Endothelial cell of umbilical vein (primary cell): Measurements from ENCODE around the gene PALB2. TPM values are rescaled to one million over a fixed set of nuclear protein-coding genes. Genes with fewer than 3 reads are reported as not detected.

Experiments
- BruUV-seq: library from RNA; stranded (reverse); fragments of 400-500 nt; replicated peaks from 2 replicates; lab custom pipeline; 2021; lab: Mats Ljungman, UMichigan
- CTCF ChIA-PET: fragments of 300-600, 350-600 bp; sonication (Branson Sonifier 250); formaldehyde crosslinking; loops from one replicate; lab custom pipeline; 2021; ENCODE audit warnings: antibody characterized with exemption, inconsistent platforms; lab: Charles Lee
- POLR2A ChIA-PET: fragments of 300-600, 350-600 bp; sonication (Branson Sonifier 250); formaldehyde crosslinking; loops from one replicate; lab custom pipeline; 2021; ENCODE audit warnings: antibody characterized with exemption, inconsistent platforms; lab: Charles Lee
- DNase-seq: peaks from one replicate; pipeline ENCODE4 v3.0.0-alpha.2; 2011; ENCODE audit warnings: low read depth, low spot score
- FAIRE-seq: peaks from 2 replicates; lab custom pipeline; 2011; peaks lifted over from hg19 to GRCh38; lab: Jason Lieb, UNC
- H2AFZ ChIP-seq: 2 replicates; pipeline ENCODE4 v1.6.0; 2012; ENCODE audit warnings: low read depth, low read length, control low read depth, inconsistent platforms
- H3K27ac ChIP-seq: 2 replicates; pipeline ENCODE4 v1.5.1; 2011; ENCODE audit warnings: low read depth, mild to moderate bottlenecking, control low read depth, low read length, moderate library complexity; ENCODE audit not compliant: insufficient read depth
- H3K27me3 ChIP-seq, 2 experiments: 2 replicates each; pipeline versions ENCODE4 v1.6.0 to v1.6.1; 2011; ENCODE audit warnings: low read length in 2 of 2, mixed read lengths in 1 of 2; ENCODE audit not compliant: control insufficient read depth in 2 of 2, insufficient read depth in 2 of 2
- H3K36me3 ChIP-seq, 2 experiments: 2 replicates in 1 of 2; 3 replicates in 1 of 2; pipeline ENCODE4 v1.5.1; 2011; ENCODE audit warnings: low read length in 2 of 2, mild to moderate bottlenecking in 1 of 2, moderate library complexity in 1 of 2; ENCODE audit not compliant: control insufficient read depth in 2 of 2, insufficient read depth in 2 of 2; ENCODE audit errors: extremely low read depth in 1 of 2
- H3K4me1 ChIP-seq: 3 replicates; pipeline ENCODE4 v1.5.1; 2011; ENCODE audit warnings: mild to moderate bottlenecking, low read length; ENCODE audit not compliant: control insufficient read depth, insufficient read depth; ENCODE audit errors: extremely low read depth
- H3K4me2 ChIP-seq: 2 replicates; pipeline ENCODE4 v1.6.1; 2011; ENCODE audit warnings: low read length, control low read depth, mixed read lengths; ENCODE audit not compliant: insufficient read depth
- H3K4me3 ChIP-seq, 3 experiments: fragments of 200-600 bp in 1 of 3; sonication (generic), shearing (Covaris generic) in 1 of 3; replicated peaks in 1 of 3; 2 replicates each; pipeline ENCODE4 v1.5.1; 2011 to 2016; ENCODE audit warnings: control low read depth in 3 of 3, low read length in 3 of 3, mild to moderate bottlenecking in 2 of 3, inconsistent platforms in 1 of 3, low read depth in 1 of 3, moderate library complexity in 1 of 3; ENCODE audit not compliant: insufficient read depth in 1 of 3
- H3K79me2 ChIP-seq: 2 replicates; pipeline ENCODE4 v1.6.0; 2012; ENCODE audit warnings: low read length, inconsistent platforms; ENCODE audit not compliant: control insufficient read depth, insufficient read depth
- H3K9ac ChIP-seq: replicated peaks from 2 replicates; pipeline ENCODE3; 2011; ENCODE audit warnings: low read length, control low read depth; ENCODE audit not compliant: insufficient read depth; ENCODE audit errors: extremely low read depth
- H3K9me1 ChIP-seq: replicated peaks from 3 replicates; pipeline ENCODE4 v1.6.0; 2011; ENCODE audit warnings: mild to moderate bottlenecking, low read length; ENCODE audit not compliant: control insufficient read depth, insufficient read depth; ENCODE audit errors: extremely low read depth
- H3K9me3 ChIP-seq: replicated peaks from 2 replicates; pipeline ENCODE4 v1.5.1; 2012; ENCODE audit warnings: low read length, inconsistent platforms; ENCODE audit not compliant: control insufficient read depth, insufficient read depth
- H4K20me1 ChIP-seq: replicated peaks from 2 replicates; pipeline ENCODE3; 2011; ENCODE audit warnings: mild to moderate bottlenecking, low read length; ENCODE audit not compliant: control insufficient read depth, insufficient read depth; ENCODE audit errors: extremely low read depth
- CTCF ChIP-seq, 2 donors: IDR thresholded peaks; 1 replicate in 1 of 2; 2 replicates in 1 of 2; pipeline ENCODE4 v1.5.1; 2011; ENCODE audit warnings: low read length in 2 of 2, mild to moderate bottlenecking in 2 of 2, moderate library complexity in 2 of 2, control low read depth in 1 of 2, inconsistent platforms in 1 of 2, low read depth in 1 of 2; ENCODE audit not compliant: insufficient read depth in 1 of 2; ENCODE audit errors: extremely low read depth in 1 of 2
- EZH2 ChIP-seq: IDR thresholded peaks from 2 replicates; pipeline ENCODE4 v1.6.1; 2012; ENCODE audit warnings: borderline replicate concordance, low read depth, mild to moderate bottlenecking, moderate library complexity, low read length, inconsistent platforms; ENCODE audit not compliant: severe bottlenecking
- FOS ChIP-seq: IDR thresholded peaks from 2 replicates; pipeline ENCODE4 v1.6.1; 2011; ENCODE audit warnings: mild to moderate bottlenecking, low read length, moderate library complexity, borderline replicate concordance; ENCODE audit not compliant: insufficient read depth
- GATA2 ChIP-seq: IDR thresholded peaks from 2 replicates; pipeline ENCODE4 v1.7.0; 2011; ENCODE audit warnings: low read depth, mild to moderate bottlenecking, moderate library complexity, mixed read lengths, low read length; ENCODE audit not compliant: insufficient read length, insufficient read depth
- JUN ChIP-seq: IDR thresholded peaks from 2 replicates; pipeline ENCODE4 v1.6.1; 2011; ENCODE audit warnings: borderline replicate concordance, low read depth; ENCODE audit not compliant: insufficient read length, insufficient read depth
- MAX ChIP-seq: IDR thresholded peaks from 2 replicates; pipeline ENCODE4 v1.6.1; 2011; ENCODE audit not compliant: insufficient read depth, insufficient read length
- MYC ChIP-seq: IDR thresholded peaks from one replicate; pipeline ENCODE4 v1.6.1; 2011; ENCODE audit warnings: mild to moderate bottlenecking, low read depth, low read length
- POLR2A ChIP-seq: IDR thresholded peaks from 2 replicates; pipeline ENCODE4 v1.6.1; 2012; ENCODE audit warnings: low read depth, mild to moderate bottlenecking, control low read depth, low read length
- POLR2AphosphoS5 ChIP-seq: IDR thresholded peaks from 2 replicates; pipeline ENCODE4 v1.6.1; 2012; ENCODE audit warnings: low read depth, mild to moderate bottlenecking, control low read depth, low read length, moderate library complexity; ENCODE audit not compliant: insufficient read depth
- dilution Hi-C: fragments of 300-500 bp; cut with MboI; formaldehyde crosslinking; loops from one replicate; pipeline ENCODE4 v1.15.0; 2019; ENCODE audit warnings: low sequenced_read_pairs; ENCODE audit not compliant: extremely low pct_ligation_motif_present
- intact Hi-C: fragments of 100-400 bp; cut with micrococcal nuclease; formaldehyde crosslinking; loops from one replicate; pipeline ENCODE4 v1.10.0; 2022
- polyA plus RNA-seq, 4 experiments: library from polyadenylated mRNA; depleted of rRNA in 3 of 4; stranded (reverse) in 3 of 4; unstranded in 1 of 4; fragments of >200 nt; gene quantifications; 2 replicates each; pipeline versions ENCODE4 v1.2.1 to v1.2.3, GENCODE V29; 2011 to 2012; ENCODE audit warnings: missing spikeins in 1 of 4
- total RNA-seq: library from RNA; stranded (reverse); gene quantifications from 2 replicates; pipeline ENCODE4 v1.2.3, GENCODE V29; 2021

Gene PALB2
- total and polyA plus RNA-seq, 2 donors (not counting 3 experiments of a cell fraction or from before 2014, with no cell fraction given) = 5.1 to 15.6 TPM

GRCh38 chr16:23666571-23667354, 25.7 kb upstream of the PALB2 start:
- Histone ChIP-seq H3K9me3 (no peaks in the 10 kb centered on the region), H3K27ac (no peak overlapping the region), H3K79me2 (peaks cover 4% of the 10 kb centered on the region), H3K36me3 (peaks cover 34 to 46% of the 10 kb centered on the region in 2 experiments), H3K9ac (no peak overlapping the region), H3K4me2 (no peak overlapping the region), H3K4me1 (peaks cover 20% of the 10 kb centered on the region), H3K4me3 (no peak overlapping the region), H3K27me3 (no peaks in the 10 kb centered on the region), H2AFZ (no peak overlapping the region), H4K20me1 (no peaks in the 10 kb centered on the region), H3K9me1 (no peaks in the 10 kb centered on the region)
- ChIA-PET CTCF (no interaction called here), POLR2A (no interaction called here)
- dilution Hi-C loops (no loop called here), intact Hi-C loops (no loop called here)
- no peak for TF ChIP-seq POLR2A
- no peak for TF ChIP-seq EZH2
- TF ChIP-seq FOS = no peak
- BruUV-seq = no TSS peak
- DNase-seq = no peak
- no peak for FAIRE-seq

GRCh38 chr16:23663918-23664317, 22.8 kb upstream of the PALB2 start:
- H3K27me3 ChIP-seq = no peaks in the 10 kb centered on the region
- FAIRE-seq (no peak), DNase-seq (no peak)
- dilution Hi-C loops (no loop called here), intact Hi-C loops (no loop called here)
- H3K4me2 ChIP-seq = no peak overlapping the region
- CTCF ChIA-PET = interaction anchor here (1.3 to 1.7 kb wide), 2 partner anchors 9 to 14 kb away, joined by 3 to 7 read pairs; partner anchors contain the start of gene PLK1
- H3K27ac ChIP-seq = no peak overlapping the region
- H3K9me3 ChIP-seq = no peaks in the 10 kb centered on the region
- no TSS peak for BruUV-seq
- no peaks in the 10 kb centered on the region for H4K20me1 ChIP-seq
- H3K4me3 ChIP-seq = no peak overlapping the region
- POLR2A ChIA-PET = no interaction called here
- TF ChIP-seq JUN (no peak), POLR2A (no peak), FOS (no peak), MYC (no peak), GATA2 (no peak), CTCF (IDR thresholded peaks at IDR 0.05; ENCODE audit: extremely low read depth in 1 of 2, insufficient read depth in 1 of 2, low read depth in 1 of 2, low read length in 2 of 2) (no peak), EZH2 (no peak), MAX (no peak), POLR2AphosphoS5 (no peak)
- H3K79me2 ChIP-seq = peaks cover 2% of the 10 kb centered on the region
- H3K4me1 ChIP-seq = peaks cover 5% of the 10 kb centered on the region
- H3K9me1 ChIP-seq = no peaks in the 10 kb centered on the region
- peaks cover 35 to 44% of the 10 kb centered on the region in 2 experiments for H3K36me3 ChIP-seq
- no peak overlapping the region for H3K9ac ChIP-seq
- H2AFZ ChIP-seq = no peak overlapping the region
